Measurements from ENCODE around the gene CLDN14.

CLDN14 gene

DNA sequence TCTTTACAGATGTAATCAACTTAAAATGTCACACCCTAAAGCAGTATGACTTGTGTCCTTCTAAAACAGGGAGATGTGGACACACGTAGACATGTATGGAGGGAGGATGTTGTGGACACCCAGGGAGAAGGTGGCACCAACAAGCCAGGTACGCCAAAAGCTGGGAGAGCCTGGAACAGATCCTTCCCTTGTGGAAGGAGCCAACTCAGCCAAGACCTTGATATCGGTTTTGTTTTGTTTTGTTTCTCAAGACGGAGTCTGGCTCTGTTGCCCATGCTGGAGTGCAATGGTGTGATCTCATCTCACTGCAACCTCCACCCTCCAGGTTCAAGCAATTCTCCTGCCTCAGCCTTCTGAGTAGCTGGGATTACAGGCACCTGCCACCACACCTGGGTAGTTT, 49.1 kb downstream of the CLDN14 start:
- DNase-seq: no peak

DNA sequence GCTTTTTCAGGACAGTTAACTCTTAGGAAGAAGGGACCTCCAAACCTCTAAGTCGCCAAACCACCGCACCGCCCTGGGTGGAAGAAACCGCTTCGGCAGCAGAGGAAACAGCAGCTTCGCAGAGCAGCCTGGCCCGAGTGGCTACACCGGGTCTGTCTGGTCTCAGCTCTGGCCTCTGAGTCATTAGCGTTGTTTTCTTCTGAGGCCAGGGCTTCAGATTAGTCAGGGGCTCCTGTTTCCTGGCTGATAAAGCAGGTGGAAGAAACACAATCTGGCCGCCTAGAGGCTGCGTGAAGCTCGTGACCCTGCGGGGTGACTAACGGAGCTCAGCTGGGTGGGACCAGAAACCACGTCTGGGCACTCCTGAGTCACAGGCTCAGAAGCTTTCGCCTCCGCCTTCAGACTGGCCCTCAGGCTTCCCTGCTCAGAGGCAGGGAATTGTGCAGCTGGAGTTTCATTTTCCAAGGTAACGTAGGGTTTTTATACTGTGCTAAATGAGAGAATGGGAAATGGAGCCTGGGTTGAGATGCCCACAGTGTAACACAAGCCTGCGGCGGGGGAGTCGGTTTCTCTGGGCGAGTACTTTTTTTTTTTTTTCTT, 49.9 kb downstream of the CLDN14 start:
- DNase-seq: peak; percentile 61 to 63

DNA sequence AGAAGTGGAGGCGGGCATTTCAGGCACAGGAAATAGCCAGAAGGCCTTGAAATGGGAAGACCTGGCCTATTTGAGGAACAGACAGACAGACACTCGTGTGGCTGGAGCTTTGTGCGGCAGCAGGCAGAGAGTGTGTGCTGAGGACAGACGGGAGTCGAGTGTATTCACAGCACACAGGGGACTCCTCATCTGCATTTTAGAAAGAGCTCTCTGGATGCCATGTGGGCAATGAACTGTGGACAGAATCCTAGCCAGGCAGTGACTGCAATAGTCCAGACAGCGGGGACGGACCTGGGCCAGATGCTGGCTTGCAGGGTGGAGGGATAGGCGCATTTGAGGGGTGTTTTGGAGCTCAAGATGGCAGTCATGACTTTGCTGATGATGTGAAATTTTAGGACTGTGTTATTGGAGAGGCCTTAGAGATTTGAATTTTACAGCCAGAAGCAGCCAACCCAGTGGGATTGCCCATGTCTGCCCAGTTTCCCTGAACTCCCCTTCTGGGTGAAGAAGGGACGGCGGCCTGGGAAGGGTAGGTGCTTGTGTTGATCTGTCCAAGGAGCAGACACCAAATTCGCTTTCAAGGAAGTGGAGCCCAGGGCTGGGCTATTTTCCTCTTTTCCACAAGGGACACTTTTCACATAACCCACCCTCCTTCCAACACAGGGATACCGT, 51.0 kb downstream of the CLDN14 start:
- no peak for DNase-seq

DNA sequence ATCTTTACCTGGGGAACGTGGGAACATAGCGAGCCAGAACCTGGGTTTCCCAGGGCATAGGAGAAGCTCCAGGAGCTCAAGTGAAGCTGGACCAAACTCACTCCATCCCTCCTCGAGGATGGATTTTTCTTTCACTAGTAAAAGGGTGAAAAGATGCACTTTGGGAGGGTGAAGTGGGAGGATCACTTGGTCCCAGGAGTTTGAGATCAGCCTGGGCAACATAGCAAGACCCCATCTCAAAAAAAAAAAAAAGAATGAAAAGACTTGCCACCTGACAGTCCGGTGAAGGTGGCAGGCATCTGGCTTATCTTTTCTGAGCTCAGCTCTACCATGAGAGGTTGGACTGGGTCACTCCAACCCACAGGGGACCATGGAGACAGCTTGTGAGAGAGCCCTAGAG, 52.4 kb downstream of the CLDN14 start:
- DNase-seq: no peak

DNA sequence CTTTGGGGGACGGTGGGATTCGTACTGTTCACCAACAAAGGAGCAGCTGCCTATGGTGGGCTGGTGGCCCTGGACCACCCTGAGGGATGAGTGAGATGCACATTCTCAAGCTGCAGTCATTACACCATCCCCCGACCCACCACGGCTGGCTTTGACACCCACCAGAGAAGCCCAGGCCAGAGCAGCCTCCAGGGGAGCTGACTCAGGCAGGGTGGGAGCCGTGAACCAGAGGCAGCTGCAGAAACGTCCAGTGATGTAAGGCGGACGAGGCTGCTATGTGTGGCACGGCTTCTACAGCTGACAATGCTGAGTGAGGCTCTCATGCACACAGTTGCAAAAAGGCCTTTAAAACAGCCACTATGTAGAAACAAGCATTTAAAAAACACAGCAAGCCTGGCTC, 54.6 kb downstream of the CLDN14 start:
- DNase-seq: no peak

DNA sequence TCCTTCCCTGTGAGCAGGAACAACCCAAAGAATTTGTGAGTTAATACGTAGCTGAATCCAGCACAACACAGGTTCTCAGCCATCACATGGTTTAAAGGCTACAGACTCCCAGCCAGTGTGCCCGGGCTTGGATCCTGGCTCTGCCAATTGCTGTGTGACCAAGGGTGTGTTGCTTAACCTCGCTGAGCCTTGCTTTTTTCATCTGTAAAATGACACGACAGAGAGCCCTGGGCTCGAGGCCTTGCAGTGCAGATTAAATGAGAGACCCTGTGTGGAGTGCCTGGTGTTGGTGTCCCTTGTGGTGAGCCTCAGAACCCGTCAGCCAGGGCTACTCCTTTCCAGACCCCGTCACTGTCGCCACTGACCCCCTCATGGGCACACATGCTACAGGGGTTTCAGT, 55.3 kb downstream of the CLDN14 start:
- no peak for DNase-seq

DNA sequence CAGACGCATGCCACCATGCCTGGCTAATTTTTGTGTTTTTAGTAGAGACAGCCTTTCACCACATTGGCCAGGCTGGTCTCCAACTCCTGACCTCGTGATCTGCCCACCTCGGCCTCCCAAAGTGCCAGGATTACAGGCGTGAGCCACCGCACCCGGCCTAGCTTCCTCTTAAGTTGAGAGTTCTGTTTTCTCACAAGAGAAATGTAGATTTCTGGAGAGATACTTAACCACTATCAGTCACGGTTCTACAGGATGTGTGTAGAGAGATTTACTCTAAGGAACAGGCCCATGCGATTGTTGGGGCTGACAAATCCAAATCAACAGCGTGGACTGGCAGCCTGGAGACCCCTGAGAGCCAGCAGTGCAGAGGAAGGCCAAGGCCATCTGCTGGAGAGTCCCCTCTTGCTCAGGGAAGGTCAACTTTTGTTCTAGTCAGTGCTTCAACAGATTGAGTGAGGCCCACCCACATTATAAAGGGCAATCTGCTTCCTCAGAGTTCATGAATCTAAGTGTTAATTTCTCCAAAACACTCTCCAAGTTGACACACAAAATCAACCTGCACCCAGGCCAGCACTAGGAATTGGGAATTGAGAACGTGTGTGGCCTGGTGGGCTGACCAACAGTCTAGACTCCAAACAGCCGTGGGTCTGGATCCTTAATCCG, 56.0 kb downstream of the CLDN14 start:
- no peak for DNase-seq

DNA sequence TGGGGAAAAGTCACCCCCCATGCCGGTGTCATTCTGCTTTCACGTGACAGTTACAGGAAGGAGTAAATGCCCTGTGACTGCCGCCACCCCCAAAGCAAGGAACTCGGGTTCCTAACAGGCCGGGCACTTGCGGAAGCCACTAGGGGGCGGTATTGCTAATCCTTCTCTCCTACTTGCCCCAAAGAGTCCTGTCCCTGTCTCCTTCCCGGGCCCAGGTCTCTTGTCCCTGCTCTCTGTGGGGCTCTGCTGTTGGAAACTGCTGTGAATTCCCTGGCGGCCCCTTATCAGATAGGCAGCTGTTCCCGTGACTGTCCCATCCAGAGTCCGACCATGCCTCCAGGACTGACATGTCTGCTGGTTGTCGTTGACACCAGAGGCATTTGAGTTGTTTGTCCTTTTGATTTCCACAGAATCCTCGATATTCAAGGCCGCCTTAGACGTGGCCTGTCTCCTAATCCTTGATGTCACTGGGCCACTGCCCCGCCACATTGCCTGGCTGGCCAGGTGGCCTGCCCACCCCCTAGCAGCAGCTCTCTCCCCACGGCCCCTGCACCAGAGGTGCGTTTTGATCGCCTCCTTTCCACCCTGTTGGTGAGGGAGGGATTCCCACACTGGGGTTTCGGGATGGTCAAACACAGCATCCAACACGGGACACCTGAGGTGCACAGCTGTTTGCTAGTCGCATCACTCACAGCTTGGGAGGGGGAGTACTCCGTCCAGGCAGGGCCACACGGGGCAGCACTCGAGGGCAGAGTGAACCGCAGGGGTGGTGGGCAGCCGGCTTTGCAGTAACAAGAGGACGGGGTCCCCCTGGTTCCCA, 57.4 kb downstream of the CLDN14 start:
- peak in 1 of 2 donors; percentile 18 for DNase-seq

DNA sequence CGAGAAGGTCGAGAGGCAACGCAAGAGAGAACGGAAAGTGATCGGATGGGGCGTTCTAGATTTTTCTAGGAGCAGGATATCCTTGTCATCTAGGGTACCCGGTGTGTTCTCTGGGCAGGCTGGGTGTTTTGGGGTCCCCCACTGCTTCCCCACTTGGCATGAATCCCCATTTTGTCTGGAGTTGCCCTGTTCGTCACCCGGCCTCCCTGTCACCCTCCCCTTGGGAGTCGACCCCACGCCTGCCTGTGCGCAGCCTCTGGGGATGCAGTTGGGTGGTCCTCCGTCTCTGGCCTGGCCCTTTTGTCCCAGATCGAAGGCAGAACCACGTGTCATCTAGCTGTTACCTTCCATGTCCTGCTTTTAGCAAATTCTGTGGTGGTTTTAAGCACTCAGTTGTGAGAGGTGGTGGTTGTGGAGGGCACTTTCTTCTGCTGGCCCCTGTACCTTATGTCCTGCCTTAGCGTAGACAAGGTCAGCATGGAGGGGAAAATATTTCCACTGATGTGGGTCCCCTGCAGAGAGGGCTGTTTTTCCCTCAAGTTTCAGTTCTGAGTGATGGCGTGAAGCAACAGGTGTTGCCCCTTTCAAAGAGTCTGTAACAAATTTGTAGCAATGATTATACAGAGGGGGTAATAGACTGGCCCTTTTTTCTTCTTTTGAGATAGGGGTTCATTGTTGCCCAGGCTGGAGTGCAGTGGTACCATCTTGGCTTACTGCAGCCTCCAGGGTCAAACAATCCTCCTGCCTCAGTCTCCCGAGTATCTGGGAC, 59.2 kb downstream of the CLDN14 start:
- no peak for DNase-seq

DNA sequence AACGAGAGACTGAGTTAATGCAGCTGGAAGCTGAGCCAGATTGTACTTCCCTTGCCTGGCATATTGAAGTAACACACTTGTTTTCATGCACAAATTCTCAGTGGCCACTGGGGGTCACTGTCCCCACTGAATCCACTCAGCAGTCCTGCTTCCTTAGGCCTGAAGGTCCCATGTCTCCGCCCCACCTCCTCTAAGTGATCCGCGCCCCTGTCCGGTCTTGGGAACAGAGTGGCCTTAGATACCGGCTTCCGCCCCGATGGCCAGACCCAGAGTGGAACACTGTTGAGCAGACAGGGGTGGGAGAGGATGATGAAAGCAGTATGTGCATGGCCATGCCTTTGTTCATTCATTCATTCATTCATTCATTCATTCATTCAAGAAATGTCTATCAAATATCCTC, 59.9 kb downstream of the CLDN14 start:
- DNase-seq: peak; percentile 24 to 34

DNA sequence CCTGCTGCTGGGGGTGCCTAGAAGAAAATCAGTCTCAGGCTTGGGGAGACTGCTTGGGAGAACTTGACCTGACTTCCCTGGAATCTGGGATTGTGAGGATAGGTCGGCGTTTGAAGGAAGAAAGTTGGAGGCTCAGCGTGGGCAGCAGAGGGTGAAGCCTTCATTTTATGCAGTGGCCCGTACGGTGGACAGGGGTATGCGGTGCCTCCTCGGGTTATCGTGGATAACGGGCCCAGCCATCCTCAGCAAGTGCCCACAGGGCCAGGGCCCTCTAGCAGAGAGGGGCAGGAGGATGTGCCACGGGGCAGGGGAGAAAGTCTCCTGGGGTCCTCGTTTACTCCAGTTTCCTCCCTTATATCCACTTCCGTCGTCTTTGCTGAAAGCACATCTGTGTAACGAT, 60.7 kb downstream of the CLDN14 start:
- DNase-seq: no peak

DNA sequence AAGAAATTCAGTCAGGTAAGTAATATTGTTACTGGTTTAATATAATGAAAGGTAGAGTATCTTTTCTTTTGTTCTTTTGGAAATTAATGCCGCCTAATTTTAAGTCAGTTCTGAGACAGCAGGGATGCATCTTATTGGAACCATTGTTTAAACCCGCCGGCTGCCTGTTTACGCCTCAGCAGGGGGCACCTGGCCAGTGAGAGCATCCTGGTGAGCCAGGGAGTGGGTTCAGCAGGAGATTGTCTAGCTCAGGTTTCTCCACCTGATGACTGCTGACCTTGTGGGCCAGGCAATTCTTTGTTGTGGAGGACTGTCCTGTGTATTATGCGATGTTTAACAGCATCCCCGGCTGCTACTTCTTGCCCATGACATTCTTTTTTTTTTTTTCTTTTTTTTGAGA, 64.5 kb downstream of the CLDN14 start:
- DNase-seq: no peak

DNA sequence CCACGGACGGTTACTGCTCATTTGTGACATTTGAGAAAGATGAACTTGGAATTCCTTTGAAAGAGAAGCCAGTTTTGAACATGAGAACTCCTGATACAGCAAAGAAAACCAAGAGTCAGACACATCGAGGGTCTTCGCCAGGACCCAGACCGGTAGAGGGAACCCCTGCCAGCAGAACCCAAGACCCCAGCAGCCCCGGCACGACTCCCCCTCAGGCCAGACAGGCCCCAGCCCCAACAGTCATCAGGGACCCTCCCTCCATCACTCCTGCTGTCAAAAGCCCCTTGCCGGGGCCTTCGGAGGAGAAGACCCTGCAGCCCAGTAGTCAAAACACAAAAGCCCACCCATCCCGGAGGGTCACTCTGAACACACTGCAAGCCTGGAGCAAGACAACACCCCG, 67.0 kb downstream of the CLDN14 start:
- no peak for DNase-seq

DNA sequence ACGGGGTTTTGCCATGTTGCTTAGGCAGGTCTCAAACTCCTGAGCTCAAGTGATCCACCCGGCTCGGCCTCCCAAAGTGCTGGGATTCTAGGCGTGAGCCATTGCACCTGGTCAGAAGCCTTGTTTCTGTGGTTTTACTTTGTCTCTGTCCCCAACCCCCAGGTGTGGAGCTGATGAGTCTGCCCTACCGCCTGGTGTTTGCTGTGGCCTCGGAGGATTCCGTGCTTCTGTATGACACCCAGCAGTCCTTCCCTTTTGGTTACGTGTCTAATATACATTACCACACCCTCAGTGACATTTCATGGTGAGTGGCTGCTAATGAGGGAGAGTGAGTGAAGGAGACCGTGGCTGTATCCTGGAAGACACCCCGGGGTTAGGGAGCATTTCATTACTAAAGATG, 68.6 kb downstream of the CLDN14 start:
- DNase-seq: no peak
